ENCODE results near the gene TMEM229B.

GRCh38 chr14:67464377-67464776 lies 24.1 kb downstream of the TMEM229B start:
- no peak for TF ChIP-seq CTCF (conservative IDR thresholded peaks at IDR 0.05; ENCODE audit: low read length)
- TF ChIP-seq EZH2phosphoT487 (IDR thresholded peaks at IDR 0.05; ENCODE audit: borderline replicate concordance, low read depth, low read length): no peak

All from OCI-LY7 (cell line).